Stimulated activated CD8-positive, alpha-beta memory T cell treated with anti-CD3 and anti-CD28 coated beads, Interleukin-7, amount 100 ng/mL, for 4 hours (primary cell): Measurements from ENCODE around the gene CHD9NB.

Experiments used
- DNase-seq, 2 donors: peaks; one replicate each; pipeline ENCODE4 v3.0.0-alpha.2; 2020; ENCODE audit warnings: low read depth in 2 of 2

Gene CHD9NB

GRCh38 chr16:53052519-53053501 lies at the start of gene CHD9NB:
CHD9NB (minus strand) TSS chr16:53052897; CDS start chr16:53044158, 8,739 bp downstream.
- DNase-seq = no peak

GRCh38 chr16:53100889-53101288 lies 48.2 kb upstream of the CHD9NB start:
- no peak for DNase-seq

GRCh38 chr16:53100131-53100748 lies 47.5 kb upstream of the CHD9NB start:
- no peak for DNase-seq

- peak; percentile 28 to 55 for DNase-seq
These were observed 46.8 kb upstream of the CHD9NB start for GRCh38 chr16:53099318-53100130.

GRCh38 chr16:53098526-53099317 lies 46.0 kb upstream of the CHD9NB start:
- DNase-seq = peak; percentile 36 to 55

GRCh38 chr16:53097190-53097589 lies 44.5 kb upstream of the CHD9NB start:
- no peak for DNase-seq

- DNase-seq = no peak
These were observed 41.4 kb upstream of the CHD9NB start for GRCh38 chr16:53094013-53094630.

- DNase-seq = no peak
These were observed 40.6 kb upstream of the CHD9NB start for GRCh38 chr16:53093162-53093744.

- no peak for DNase-seq
These were observed 39.6 kb upstream of the CHD9NB start for GRCh38 chr16:53092284-53092683.

- no peak for DNase-seq
These were observed 38.9 kb upstream of the CHD9NB start for GRCh38 chr16:53091466-53092211.

GRCh38 chr16:53090591-53091411 lies 38.1 kb upstream of the CHD9NB start:
- DNase-seq = no peak

- DNase-seq = no peak
These were observed 37.5 kb upstream of the CHD9NB start for GRCh38 chr16:53090286-53090590.

- no peak for DNase-seq
These were observed 37.0 kb upstream of the CHD9NB start for GRCh38 chr16:53089434-53090285.

GRCh38 chr16:53087101-53087500 lies 34.4 kb upstream of the CHD9NB start:
- DNase-seq = no peak

GRCh38 chr16:53085931-53086421 lies 33.3 kb upstream of the CHD9NB start:
- DNase-seq = no peak

GRCh38 chr16:53085369-53085843 lies 32.7 kb upstream of the CHD9NB start:
- DNase-seq = no peak

GRCh38 chr16:53084746-53085334 lies 32.1 kb upstream of the CHD9NB start:
- DNase-seq = no peak
